H7 (cell line): Measurements from ENCODE around the gene DDX59. TPM values are rescaled to one million over a fixed set of nuclear protein-coding genes. Genes with fewer than 3 reads are reported as not detected.

Source experiments
- DNase-seq: peaks from one replicate; pipeline ENCODE4 v3.0.0; 2012
- H3K27me3 ChIP-seq: 2 replicates; pipeline ENCODE4 v1.6.0; 2011; ENCODE audit warnings: mild to moderate bottlenecking, low read length; ENCODE audit not compliant: control insufficient read depth, insufficient read depth
- H3K36me3 ChIP-seq: replicated peaks from 2 replicates; pipeline ENCODE4 v1.5.1; 2011; ENCODE audit warnings: low read length; ENCODE audit not compliant: control insufficient read depth, insufficient read depth
- H3K4me3 ChIP-seq: 2 replicates; pipeline ENCODE4 v1.5.1; 2011; ENCODE audit warnings: low read depth, mild to moderate bottlenecking, control low read depth, low read length, moderate library complexity; ENCODE audit not compliant: insufficient read depth
- total RNA-seq: library from RNA; depleted of rRNA; stranded (reverse); fragments of >200 nt; shearing (Covaris generic); gene quantifications from 2 replicates; pipeline ENCODE4 v1.2.3, GENCODE V29; 2014

DDX59 gene
- total RNA-seq, 1 experiment from 2014 or later: 29.8 TPM

DNA sequence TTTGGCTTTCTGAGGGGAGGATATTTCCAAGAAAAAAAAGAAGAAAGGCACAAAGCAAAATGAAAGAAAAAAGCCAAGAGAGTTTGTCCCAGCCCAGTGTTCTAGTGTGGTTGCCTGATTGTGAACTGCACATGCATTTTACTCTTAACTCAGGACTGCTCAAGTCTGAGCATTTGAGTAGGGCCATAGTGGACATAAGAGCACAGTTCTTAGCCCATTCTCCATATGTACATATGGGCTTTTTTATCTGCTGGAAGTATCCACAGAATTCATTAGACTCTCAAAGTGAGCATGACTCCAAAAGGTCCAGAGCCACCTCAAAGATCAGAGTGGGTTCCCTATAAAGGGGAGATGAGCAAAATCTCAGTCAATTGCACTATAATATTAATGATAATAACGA lies 13.6 kb upstream of the DDX59 start:
- Histone ChIP-seq H3K4me3 (no peak overlapping the region), H3K27me3 (no peaks in the 10 kb centered on the region), H3K36me3 (no peaks in the 10 kb centered on the region)
- no peak for DNase-seq

DNA sequence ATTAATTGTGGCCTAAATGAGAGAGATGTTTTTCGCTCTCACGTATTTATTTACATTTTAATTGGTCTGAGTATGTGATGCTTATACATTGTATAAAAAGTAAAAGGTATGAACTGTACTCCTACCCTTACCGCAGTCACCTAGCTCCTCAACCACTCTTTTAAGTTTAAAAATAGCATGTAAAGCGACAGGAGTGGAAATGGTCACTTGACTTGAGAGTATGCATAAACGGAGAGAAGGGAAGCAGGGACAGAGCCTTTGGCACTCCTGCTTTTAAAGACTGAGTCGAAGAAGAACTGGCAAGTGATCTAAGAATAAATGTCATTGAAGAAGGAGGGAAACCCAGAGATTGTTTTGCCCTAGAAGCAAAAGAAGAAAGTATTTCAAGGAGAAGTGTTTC lies 11.5 kb upstream of the DDX59 start:
- Histone ChIP-seq H3K27me3 (no peaks in the 10 kb centered on the region), H3K4me3 (no peak overlapping the region), H3K36me3 (no peaks in the 10 kb centered on the region)
- no peak for DNase-seq

DNA sequence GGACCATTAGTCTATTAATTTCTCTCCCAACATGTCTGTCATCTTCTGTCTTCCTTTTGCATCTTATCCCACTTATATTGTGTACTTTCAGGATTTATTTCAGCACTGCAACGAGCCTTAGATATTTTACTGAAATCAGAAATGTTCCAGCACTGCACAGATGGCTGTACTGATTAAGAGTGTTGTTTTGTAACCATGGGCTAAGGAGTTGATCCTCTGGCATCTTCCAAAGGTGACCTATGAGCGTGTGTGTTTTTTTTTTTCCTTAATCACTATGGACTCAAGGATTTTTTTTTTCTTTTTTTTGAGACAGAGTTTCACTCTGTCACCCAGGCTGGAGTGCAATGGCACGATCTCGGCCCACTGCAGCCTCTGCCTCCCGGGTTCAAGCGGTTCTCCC lies 7.1 kb upstream of the DDX59 start:
- H3K36me3 ChIP-seq: no peaks in the 10 kb centered on the region
- H3K4me3 ChIP-seq: no peak overlapping the region
- no peaks in the 10 kb centered on the region for H3K27me3 ChIP-seq
- no peak for DNase-seq

DNA sequence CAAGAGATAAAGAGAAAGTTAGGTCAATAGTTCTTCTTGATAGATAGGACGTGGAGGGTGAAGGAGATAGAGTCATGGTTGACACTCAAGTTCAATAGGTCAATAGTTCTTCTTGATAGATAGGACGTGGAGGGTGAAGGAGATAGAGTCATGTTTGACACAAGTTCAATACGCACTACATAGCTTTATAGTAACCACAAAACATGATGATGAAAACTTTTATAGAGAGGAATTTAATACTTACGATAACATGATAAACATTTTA lies 5.8 kb upstream of the DDX59 start:
- Histone ChIP-seq H3K27me3 (no peaks in the 10 kb centered on the region), H3K36me3 (no peaks in the 10 kb centered on the region), H3K4me3 (no peak overlapping the region)
- DNase-seq: no peak

DNA sequence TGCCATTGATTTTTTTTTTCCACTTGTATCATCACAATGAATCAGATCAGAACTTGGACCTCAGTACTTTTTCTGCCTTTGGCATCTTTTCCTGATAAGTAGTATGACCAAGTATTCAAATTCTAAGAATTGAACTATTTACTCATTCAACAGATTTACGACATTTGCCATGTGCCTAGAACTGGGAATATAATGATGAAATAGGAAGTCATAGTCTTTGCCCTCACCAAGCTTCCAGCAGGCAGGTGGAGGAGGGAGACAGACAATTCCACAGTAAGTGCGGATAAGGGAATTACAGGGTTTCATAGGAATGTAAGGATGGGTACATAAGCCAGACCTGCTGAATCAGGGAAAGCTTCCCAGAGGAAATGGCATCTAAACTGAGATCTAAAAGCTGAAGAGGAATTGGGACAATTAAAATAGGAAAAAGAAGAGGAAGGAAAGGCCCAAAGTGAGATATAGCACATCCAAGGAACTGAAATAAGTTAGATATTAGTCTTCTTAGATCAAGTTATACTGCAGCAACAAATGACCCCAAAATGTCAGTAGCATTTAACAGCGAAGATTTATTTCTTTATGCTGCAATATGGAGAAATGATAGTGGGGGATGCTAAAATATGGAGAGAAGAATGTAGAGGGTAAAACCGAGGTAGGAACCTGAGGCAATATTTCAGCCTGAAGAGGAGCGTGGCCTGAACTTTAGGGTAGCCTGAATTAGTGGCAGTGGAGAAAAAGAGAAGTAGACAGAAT lies 5.3 kb upstream of the DDX59 start:
- no peak overlapping the region for H3K4me3 ChIP-seq
- no peaks in the 10 kb centered on the region for H3K36me3 ChIP-seq
- no peaks in the 10 kb centered on the region for H3K27me3 ChIP-seq
- no peak for DNase-seq

DNA sequence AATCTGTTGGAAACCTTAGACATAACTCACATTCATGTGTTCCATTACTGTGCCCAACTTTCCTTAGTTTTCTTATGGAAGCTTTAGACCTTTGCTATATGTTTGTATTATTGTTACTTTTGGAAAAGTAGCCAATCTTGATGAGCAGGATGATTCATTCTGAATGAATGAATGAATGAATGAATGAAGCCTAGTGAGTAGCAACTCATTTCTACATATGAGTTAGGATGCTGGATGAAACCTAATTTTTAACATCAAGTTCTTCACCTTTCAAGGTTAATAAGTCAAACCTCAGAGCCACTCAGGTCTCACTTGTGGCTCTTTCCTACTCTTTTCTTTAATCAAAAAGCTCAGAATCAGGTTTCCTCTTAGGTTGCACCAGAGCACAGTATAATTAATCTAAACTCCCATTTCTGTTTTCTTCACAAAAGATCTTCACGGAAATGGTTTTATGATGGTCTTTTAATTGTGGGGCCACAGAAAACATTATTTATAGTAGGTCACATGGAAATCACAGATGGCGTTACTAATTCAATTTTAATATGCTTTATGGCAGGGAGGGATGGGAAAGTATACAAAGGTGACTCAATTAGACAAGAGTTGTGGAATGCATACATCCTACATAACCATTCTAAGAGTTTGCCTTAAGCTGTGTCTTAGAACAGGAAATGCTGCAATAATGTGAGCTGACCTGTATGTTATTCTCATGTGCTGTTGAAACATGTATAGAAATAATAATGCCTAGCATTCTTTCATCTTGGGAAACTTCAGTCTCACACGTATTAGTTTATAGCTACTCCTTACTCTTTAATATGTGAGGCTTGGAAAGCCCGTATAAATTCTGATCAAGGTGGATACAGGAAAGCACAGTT lies 4.5 kb upstream of the DDX59 start:
- no peaks in the 10 kb centered on the region for H3K27me3 ChIP-seq
- H3K4me3 ChIP-seq: no peak overlapping the region
- no peaks in the 10 kb centered on the region for H3K36me3 ChIP-seq
- DNase-seq: no peak

DNA sequence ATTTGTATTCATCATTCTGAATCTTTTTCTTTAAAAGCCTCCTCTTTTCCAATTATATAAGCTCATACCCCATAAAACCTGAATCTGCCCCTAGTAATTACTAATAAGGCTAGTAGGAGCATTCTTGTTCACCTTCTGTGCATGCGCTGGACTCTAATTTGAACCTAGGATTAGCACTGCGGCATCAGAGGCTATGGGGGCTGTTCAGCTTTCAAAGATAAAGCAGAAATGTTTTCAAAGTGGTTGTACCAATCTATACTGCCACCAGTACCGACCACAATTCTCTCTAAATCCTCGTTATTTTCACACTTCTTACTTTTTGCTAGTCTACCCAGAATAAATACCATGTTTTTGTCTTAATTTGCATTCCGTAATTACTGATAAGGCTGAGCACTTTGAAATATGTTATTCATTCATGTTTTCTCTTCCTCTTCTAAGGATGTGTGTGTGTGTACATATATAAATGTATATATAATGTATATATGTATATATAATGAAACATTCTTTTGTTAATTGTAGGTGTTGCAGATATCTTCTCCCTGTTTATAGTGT lies 1.6 kb upstream of the DDX59 start:
- no peak for DNase-seq
- no peak overlapping the region for H3K4me3 ChIP-seq
- no peaks in the 10 kb centered on the region for H3K36me3 ChIP-seq
- no peaks in the 10 kb centered on the region for H3K27me3 ChIP-seq

DNA sequence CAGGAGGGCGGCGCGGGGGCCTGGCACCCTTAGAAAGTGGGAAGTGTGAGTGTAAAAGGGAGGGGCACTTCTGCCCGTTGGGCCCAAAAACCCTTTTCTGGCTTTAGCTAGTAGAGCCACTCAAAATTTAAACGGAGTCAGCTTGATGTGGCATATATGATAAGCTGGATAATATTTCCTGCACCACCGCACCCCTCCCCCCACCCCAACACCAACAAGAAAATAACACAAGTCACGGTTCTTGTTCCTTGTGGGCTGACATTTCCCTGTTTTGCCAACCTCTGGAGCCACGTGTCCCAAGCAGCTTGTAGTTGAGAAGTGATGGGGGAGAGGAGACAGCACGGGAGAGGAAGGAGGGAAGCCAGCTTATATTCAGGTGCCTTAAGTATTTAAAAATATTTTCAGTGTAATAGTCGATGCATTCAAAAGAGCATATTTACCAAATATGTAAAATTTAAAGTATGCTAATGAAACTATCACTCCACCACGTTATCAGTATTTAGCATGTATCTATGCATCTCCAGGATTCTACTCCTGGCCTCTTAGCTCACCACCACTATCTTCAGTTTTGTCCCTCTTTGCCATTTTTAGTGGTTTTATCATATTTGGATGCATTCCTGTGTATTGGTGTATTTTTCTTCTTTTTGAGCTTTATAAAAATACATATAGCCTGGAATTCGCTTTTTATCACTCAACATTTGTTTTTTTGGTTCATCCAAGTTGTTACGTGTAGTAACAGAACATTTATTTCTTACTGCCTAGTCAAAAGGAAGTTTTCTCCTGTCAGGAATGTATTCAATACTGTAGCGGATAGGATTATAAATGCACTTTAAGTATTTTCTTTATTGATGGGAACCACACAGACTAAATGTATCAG lies 773 bp upstream of the DDX59 start:
- Histone ChIP-seq H3K36me3 (no peaks in the 10 kb centered on the region), H3K27me3 (no peaks in the 10 kb centered on the region), H3K4me3 (peak overlapping the region; percentile 98)
- peak; percentile 51 for DNase-seq

DNA sequence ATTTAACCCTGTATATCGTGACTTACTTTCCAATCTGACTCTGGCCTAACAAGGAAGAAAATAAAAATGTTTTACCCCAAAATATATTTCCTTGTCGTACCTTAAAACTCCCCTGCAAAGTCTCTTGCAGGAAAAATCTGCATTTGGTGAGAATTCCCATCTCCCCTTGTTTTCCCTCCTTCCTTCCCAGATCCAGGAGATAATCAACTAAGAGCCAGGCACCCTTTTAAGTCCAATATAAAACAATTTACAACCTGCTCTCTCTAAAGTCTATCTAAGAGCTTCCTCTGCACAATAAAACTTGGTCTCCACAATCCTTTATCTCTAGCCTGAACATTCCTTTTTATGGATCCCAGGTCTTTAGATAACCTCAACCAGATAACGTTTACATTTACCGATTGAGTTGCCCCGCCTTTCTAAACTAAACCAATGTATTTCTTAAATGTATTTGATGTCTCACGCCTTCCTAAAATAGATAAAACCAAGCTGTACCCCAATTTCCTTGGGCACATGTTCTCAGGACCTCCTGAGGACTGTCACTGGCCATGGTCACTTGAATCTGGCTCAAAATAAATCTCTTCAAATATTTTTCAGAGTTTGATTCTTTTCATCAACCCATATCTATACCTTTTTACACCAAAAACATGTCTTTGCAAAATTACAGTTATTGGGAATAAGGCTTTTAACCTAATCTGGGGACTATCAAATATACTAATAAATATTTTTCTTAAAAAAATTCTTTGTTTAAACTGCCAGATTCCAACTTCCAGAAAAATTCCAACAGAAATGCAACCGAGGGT lies 993 bp downstream of the DDX59 start:
- peak overlapping the region; percentile 98 for H3K4me3 ChIP-seq
- H3K36me3 ChIP-seq: peaks cover 2% of the 10 kb centered on the region
- no peaks in the 10 kb centered on the region for H3K27me3 ChIP-seq
- no peak for DNase-seq

DNA sequence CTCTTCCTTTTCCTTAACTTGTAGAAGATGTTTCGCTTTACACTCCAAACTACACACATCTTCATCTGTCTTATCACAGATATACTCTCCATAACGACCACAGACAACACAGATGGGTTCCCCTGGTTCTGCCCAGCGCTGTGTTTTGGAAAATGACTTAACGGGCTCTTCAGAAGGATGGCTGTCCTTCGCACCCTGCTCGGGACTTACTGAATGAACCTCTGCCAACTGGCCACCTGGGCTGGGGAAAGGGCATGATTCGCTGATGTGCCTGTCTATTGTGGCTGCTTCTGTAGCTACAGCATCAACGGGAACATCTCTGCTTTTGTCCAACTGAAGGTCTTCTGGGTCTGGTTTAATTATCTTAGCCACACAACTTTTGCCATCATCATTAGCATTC lies 3.4 kb downstream of the DDX59 start:
- H3K4me3 ChIP-seq: no peak overlapping the region
- no peak for DNase-seq
- H3K36me3 ChIP-seq: peaks cover 2% of the 10 kb centered on the region
- no peaks in the 10 kb centered on the region for H3K27me3 ChIP-seq

DNA sequence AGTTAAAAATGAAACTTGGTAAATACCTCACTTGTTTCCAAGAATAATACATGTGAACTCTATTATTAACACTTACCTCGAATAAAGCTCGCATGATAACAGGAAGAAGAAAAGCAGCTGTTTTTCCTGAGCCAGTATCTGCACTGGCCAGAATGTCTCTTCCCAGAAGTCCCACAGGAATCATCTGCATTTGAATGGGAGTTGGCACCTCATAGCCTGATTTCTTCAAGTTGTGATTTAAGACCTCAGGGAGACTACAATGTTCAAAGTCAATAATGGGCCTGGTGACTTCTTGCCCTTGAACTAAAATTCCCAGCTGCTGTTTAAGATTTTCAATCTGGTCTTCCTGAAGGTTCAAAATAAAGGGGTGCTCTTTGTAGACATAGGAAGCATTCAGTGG lies 3.8 kb downstream of the DDX59 start:
- H3K36me3 ChIP-seq: peaks cover 2% of the 10 kb centered on the region
- DNase-seq: peak; percentile 60

DNA sequence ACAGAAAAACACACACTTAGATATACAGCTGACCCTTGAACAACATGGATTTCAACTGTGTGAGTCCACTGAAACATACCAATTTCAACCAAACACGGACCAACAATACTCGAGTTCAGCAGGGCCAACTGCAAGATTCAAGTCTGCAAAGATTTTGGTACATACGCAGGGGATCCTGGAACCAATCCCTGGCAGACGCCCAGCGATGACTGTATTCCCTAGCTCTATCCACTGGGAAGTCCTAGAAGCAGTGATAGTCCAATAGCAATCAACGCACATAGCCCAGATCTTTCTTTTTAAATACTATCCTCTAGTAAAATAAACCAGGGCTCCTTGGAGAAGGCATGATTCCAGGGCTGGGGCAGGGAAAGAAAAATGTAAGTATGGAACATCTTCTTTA lies 9.0 kb downstream of the DDX59 start:
- no peak for DNase-seq
- H3K36me3 ChIP-seq: peaks cover 10% of the 10 kb centered on the region
- H3K27me3 ChIP-seq: no peaks in the 10 kb centered on the region
- H3K4me3 ChIP-seq: no peak overlapping the region

More for the DNA sequence above, 3.8 kb downstream of the DDX59 start:
- no peaks in the 10 kb centered on the region for H3K27me3 ChIP-seq
- no peak overlapping the region for H3K4me3 ChIP-seq

DNA sequence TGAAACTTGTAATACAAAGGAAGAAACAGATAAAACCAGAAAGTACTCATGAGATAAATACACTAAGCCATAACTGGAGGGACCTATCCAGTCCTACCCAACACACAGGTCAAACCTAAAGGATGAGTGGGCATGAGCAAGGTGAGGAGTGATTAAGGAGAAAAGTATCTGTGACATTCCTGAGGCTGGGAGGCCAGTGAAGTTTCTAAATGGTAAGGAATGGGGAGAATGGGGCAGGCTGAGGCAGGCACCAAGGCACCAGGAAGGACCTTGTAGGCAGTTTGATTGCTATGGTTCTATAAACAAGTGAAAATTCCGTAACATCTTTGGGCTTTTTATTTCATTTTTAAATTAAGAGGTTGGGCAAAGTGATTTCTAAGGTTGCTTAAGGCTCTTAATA lies 10.4 kb downstream of the DDX59 start:
- Histone ChIP-seq H3K36me3 (peaks cover 10% of the 10 kb centered on the region), H3K4me3 (no peak overlapping the region), H3K27me3 (no peaks in the 10 kb centered on the region)
- no peak for DNase-seq
